ENCODE measurements around the gene SEC24A.

DNA sequence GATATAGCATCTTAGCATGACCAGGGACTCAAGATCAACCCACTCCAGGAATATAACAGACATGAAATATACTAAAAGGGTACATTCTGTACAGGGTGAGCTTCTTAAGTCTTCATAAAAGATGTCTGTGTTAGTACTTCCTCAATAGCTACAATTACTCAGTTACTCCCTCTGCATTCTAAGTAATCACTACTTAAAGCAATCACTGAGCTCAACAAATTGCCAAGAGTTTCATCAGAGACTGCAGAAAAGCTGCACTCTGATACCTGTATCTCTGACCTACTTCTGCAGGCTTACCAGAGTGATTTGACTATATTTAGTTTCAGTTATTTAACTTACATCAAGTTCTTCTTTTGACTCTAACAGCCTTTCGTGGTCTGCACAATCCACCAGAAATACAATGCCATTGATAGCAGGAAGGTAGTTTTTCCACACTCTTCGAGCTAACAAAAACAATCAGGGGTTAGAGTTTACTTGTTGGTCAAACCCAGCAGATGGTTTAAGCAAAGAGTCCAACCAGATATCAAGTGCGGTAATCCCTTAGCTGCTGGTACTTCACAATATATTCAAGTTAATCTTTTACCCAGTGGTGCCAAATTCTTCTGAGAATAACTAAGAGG is 39.2 kb upstream of the SEC24A start:
- TF ChIP-seq, protein P1, sequence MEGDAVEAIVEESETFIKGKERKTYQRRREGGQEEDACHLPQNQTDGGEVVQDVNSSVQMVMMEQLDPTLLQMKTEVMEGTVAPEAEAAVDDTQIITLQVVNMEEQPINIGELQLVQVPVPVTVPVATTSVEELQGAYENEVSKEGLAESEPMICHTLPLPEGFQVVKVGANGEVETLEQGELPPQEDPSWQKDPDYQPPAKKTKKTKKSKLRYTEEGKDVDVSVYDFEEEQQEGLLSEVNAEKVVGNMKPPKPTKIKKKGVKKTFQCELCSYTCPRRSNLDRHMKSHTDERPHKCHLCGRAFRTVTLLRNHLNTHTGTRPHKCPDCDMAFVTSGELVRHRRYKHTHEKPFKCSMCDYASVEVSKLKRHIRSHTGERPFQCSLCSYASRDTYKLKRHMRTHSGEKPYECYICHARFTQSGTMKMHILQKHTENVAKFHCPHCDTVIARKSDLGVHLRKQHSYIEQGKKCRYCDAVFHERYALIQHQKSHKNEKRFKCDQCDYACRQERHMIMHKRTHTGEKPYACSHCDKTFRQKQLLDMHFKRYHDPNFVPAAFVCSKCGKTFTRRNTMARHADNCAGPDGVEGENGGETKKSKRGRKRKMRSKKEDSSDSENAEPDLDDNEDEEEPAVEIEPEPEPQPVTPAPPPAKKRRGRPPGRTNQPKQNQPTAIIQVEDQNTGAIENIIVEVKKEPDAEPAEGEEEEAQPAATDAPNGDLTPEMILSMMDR (IDR thresholded peaks at IDR 0.05) = no peak
- no peak for TF ChIP-seq POLR2A (IDR thresholded peaks at IDR 0.05)

Data from thyroid gland (tissue), 4 donors.